Astrocyte of the cerebellum (primary cell): Measurements from ENCODE around the gene PPP1R15B.

ENCODE experiments used
- DNase-seq: peaks from one replicate; pipeline ENCODE4 v3.0.0-alpha.2; 2011; ENCODE audit warnings: low read depth
- H3K4me3 ChIP-seq: 2 replicates; pipeline ENCODE4 v1.5.1; 2011; ENCODE audit warnings: mild to moderate bottlenecking, low read depth, low read length, moderate library complexity
- in situ Hi-C: cut with HindIII; loops from 2 replicates; pipeline ENCODE4 v1.10.0; 2017; ENCODE audit warnings: low sequenced_read_pairs
- TF ChIP-seq, protein P1 (sequence below): IDR thresholded peaks from 2 replicates; pipeline ENCODE4 v1.5.1; 2012; ENCODE audit warnings: low read length, low read depth, moderate library complexity, mild to moderate bottlenecking; ENCODE audit errors: missing control alignments

Gene PPP1R15B

DNA sequence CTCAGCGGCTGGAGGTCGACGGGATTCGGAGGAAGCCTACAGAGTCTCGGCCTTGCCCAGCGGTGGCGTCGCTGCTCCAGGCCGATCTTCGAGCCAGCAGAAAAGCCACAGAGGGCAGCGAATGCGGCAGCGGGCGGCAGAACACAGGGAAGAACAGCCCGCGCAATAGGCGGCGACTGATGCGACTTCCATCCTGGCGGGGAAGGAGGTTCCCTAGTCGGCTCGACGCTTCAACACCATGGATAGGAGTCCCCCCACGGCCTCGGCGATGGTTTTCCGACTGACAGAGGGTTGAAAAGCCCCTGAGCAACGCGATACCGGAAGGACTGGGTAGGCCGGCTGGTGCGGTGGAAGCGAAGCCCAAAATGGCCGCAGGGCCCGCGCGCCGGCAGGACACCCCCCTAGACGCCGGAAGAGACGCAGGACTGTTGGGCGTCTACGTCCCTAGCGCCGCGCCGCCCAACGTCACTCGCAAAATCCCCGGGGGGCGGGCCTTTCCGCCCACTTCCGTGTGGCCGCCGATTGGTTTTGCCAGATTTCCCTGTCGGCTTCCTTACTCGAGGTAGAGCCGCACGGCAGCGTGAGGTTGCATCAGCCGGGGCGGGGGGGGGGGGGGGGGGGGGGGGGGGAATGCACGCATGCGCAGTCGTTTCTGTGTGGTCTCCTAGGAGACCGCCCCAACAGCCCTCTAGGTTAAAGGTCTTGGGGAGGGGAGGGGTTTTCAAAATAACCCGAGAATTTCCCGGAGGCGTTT lies at the start of gene PPP1R15B:
Gene PPP1R15B, minus strand, starts transcription at position 367 of the 754 bp plus-strand sequence. CDS start 406 bp downstream, outside the sequence.
- TF ChIP-seq, protein P1, sequence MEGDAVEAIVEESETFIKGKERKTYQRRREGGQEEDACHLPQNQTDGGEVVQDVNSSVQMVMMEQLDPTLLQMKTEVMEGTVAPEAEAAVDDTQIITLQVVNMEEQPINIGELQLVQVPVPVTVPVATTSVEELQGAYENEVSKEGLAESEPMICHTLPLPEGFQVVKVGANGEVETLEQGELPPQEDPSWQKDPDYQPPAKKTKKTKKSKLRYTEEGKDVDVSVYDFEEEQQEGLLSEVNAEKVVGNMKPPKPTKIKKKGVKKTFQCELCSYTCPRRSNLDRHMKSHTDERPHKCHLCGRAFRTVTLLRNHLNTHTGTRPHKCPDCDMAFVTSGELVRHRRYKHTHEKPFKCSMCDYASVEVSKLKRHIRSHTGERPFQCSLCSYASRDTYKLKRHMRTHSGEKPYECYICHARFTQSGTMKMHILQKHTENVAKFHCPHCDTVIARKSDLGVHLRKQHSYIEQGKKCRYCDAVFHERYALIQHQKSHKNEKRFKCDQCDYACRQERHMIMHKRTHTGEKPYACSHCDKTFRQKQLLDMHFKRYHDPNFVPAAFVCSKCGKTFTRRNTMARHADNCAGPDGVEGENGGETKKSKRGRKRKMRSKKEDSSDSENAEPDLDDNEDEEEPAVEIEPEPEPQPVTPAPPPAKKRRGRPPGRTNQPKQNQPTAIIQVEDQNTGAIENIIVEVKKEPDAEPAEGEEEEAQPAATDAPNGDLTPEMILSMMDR = no peak
- peak; percentile 95 for DNase-seq
- in situ Hi-C loops = no loop called here
- H3K4me3 ChIP-seq = peak within 1 kb of the TSS; percentile 83

DNA sequence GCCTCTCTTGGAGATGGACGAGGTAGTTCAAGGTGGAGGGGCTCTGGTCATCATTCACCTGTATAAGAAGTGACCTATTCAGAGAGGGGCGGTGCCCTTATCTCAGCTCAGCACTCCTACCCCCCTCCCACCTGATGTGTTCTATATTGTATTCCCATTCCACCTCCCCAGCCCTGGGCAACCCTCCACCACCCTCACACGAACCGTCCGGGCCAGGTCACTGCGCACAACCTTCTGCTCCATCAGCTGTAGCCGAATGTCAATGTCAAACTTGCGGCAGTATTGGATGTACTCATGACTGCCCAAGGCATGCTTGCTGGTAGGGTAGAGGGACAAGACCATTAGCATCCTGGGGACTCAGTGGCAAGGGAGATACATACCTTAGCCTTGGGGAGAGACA lies 48.7 kb upstream of the PPP1R15B start:
- in situ Hi-C loops = no loop called here
- no peak for DNase-seq
- TF ChIP-seq, protein P1 = no peak
- H3K4me3 ChIP-seq = no peak overlapping the region

DNA sequence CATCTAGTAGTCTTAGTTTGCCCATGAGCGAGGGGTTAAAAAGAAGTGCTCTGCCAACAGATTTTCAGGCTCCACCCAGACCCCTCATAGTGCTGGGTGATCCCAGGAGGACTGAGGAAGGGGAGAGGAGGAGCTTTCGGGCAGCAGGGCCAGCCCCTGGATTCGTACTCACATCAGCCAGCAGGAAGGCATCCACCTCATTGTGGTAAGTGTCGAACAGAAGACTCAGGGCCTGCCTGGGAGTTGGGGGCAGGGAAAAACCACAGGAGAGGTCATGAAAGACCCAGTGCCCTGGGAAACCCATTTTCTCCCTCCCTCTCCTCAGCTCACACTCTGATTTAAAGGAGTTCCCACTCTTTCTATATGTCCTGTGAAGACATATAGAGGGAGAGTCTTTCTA lies 48.1 kb upstream of the PPP1R15B start:
- DNase-seq = no peak
- in situ Hi-C loops = no loop called here
- no peak overlapping the region for H3K4me3 ChIP-seq
- TF ChIP-seq, protein P1 = no peak

DNA sequence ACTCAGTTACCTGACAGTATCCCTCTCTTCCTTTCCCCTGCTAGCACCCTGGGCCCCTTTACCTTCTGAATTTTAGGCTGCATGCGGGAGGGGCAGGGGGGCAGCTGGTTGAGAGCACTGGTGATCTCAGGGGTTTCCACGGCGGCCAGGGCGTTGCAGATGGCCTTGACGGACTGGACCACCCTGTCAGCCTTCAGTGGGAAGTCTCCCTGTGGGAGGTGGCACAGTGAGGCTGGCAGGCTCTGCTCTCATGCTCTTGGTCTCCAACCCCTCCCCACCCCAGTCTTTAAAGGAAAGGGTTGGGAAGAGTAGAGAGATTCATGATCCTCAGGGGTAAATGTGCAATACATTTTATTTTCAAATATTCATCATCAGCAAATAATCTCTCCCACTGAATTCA lies 46.0 kb upstream of the PPP1R15B start:
- H3K4me3 ChIP-seq = no peak overlapping the region
- TF ChIP-seq, protein P1 = no peak
- DNase-seq = no peak
- in situ Hi-C loops = no loop called here

DNA sequence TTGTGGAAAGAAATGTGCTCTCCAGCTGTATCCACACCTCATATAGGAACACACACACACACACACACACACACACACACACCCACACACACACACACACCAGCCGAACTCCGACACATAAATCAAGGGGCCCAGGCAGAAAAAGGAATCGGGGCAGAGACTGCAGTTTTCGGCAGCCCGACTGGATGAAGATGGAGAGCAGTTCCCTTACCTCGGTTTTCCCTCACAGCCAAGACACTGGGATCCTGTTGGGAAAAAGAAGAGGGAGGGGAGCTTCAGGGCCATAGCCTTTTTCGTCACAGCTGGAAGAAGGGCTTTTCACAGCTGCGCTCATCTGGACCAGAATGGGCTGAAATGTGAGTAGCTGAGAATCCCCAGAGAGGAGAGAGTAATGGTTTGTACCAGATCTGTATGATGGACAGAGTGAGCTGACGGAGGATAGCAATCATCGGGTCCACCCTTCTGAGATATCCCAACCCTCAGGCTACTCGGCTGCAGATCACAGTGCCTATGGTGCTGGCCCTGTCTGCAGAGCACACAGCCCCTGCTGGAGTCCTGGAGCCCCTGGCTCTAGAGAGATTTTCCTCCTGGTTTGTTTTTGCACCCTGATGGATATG lies 45.3 kb upstream of the PPP1R15B start:
- no peak for DNase-seq
- in situ Hi-C loops = no loop called here
- TF ChIP-seq, protein P1 = no peak
- no peak overlapping the region for H3K4me3 ChIP-seq

DNA sequence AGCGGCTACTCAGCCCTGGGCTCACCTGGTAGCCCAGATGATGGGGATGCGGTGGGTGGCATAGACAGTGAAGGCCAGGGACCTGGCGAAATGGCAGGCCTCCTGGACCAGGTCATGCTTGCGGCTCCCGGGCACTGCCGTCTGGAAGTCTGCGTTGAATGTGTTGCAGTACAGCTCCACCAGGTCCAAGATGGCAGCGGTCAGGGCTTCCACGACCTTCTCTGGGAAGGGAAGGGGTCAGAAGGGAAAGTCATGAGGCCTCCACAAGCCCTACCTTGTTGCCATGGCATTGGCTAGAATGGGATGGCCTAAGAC lies 44.2 kb upstream of the PPP1R15B start:
- no peak overlapping the region for H3K4me3 ChIP-seq
- TF ChIP-seq, protein P1 = no peak
- in situ Hi-C loops = no loop called here
- DNase-seq = no peak
